RPMI7951 (cell line): ENCODE data around the gene POU6F2. TPM values are rescaled to one million over a fixed set of nuclear protein-coding genes. Genes with fewer than 3 reads are reported as not detected.

Experiments
- DNase-seq: peaks from one replicate; pipeline ENCODE4 v3.0.0-alpha.2; 2012; ENCODE audit warnings: low read depth
- total RNA-seq: library from RNA; depleted of rRNA; stranded (reverse); fragments of >200 nt; shearing (Covaris generic); gene quantifications from 2 replicates; pipeline ENCODE4 v1.2.3, GENCODE V29; 2014; rRNA removed

POU6F2 gene
- total RNA-seq, 1 experiment from 2014 or later: not detected

DNA sequence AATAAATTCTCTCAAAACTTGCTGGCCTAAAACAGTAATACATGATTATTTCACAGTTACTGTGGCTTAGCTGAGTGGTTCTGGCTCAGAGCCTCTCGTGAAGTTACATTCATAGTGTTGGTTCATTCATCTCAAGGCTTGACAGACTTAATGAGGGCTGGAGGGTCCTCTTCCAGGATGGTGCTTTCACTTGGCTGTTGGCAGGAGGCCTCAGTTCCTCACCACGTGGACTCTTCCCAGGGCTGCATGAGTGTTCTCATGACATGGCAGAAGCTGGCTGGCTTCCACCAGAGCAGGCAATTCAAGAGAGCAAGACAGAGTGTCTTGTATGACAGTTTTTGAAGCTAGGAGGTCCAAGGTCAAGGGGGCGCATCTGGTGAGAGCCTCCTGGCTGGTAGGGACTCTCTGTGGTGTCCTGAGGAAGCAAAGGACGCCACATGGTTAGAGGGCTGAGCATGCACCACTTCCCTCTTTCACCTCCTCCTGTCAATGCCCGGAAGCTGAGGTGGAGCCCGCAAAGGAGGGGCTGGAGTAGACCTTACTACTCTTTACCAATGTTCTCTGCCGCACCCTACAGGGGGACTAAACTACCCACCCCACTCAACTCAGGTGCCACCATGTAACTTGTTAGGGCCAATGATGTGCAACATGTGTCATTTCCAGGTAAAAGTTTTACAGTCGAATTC lies 530.3 kb downstream of the POU6F2 start:
- peak; percentile 7 for DNase-seq

DNA sequence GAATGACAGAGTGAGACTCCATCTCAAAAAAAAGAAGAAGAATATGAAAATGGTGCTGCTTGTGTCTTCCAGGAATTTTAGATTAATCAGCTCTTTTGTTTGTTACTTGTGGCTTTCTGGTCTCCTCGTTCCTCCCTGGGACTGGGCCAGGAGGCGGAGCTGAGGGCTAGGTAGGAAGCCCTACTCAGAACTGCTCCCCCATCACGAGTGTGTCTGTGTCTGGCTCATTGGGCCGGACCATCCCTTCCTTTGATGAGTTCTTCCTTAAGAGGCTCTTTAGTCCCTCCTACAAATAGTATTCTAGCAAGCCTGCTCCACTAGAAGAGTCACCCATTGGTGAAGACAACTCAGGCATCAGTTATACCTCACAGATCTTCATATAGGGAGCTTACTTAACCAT lies 531.7 kb downstream of the POU6F2 start:
- no peak for DNase-seq

DNA sequence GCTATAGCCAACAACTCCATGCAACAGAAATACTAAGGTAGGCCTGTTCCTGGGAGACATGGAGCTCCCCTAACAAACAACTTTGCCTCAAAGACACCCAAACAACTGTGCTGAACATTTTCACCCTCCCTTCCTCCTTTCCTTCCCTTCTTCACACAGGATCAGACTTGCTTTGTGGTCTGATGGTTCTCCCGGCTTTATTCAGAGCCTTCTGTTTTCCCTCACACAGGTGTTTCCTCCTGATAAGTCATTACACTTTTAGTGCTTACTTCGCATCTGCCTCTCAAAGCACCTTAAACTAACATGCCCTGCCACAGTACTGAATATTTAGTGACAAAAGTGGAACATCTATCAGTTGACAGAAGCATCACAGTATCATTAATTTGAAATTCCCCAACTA lies 532.2 kb downstream of the POU6F2 start:
- no peak for DNase-seq

DNA sequence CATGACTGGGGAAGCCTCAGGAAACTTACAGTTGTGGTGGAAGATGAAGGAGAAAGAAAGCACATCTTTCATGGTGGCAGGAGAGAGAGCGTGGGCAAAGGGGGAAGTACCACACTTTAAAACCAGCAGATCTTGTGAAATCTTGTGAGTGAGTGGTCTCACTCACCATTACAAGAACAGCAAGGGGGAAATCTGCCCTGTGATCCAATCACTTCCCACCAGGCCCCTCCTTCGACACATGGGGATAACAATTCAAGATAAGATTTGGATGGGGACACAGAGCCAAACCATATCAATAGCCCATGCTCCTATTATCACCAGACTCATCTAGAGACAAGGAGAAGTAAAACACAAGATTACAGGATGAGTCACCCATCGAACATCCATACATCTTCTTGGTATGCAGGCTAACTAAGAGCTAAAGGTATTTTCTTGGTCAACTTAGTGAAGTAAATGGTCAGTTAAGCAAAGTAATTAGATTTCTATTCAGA lies 533.2 kb downstream of the POU6F2 start:
- no peak for DNase-seq

DNA sequence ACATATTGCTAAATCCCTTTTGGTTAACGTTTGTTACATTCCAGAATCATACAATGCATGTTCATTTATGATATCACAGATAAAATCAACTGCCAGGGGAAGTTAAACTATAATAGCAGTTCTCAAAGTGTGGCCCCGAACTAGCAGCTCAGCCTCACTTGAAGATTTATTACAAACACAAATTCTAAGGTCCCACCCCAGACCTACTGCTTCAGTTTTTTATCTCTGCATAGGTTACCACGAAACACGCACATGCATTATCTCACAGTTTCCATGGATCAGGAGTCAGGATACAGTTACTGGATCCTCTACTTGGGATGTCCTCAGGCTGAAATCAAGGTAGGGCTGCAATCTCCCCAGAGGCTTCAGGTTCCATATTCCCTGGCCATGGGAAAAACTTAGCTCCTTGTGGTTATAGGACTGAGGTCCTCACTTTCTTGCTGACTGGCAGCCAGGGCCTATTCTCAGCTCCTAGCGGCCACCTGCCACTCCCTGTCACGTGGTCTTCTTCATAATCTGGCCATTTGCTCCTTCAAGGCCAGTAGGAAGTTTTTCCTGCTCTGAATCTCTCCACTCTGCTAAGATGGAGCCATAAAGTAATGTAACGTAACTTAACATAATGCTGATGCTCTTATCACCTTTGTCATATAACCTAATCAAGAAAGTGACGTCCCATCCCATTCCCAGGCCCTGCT lies 538.0 kb downstream of the POU6F2 start:
- DNase-seq: no peak

GRCh38 chr7:39516498-39516897 lies 538.8 kb downstream of the POU6F2 start:
- no peak for DNase-seq

DNA sequence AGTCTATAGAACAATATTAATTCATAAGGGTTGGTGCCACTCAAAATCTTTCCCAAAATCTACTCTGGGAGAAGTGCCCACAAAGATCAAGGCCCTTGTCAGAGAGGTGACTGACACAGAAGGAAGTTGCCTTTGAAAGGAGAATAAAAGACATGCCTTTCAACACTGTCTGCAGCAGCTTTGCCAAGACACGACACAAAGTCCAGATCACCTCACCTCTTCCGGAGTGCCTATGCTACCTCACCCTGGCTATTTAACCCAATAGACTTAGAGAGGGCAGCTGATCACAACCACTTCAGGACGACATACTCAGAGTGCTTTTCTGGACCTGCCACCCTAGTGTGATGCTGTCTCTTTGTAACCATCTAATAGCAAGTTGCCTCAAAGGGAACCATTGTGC lies 539.5 kb downstream of the POU6F2 start:
- DNase-seq: no peak

Other genes starting within 250 kb of the POU6F2 start
- gene VPS41, start 68.7 kb upstream of the POU6F2 start, total RNA-seq: 27.2 and 47.6 TPM in 2 replicates